OCI-LY3 (cell line): ENCODE data around the gene PDZRN3.

ENCODE experiments used
- H2AFZ ChIP-seq: fragments of 200-600, 300-600 bp; shearing (Covaris generic); 2 replicates; pipeline ENCODE4 v1.6.0; 2014; ENCODE audit warnings: antibody characterized with exemption, low read depth, low read length
- H3K27ac ChIP-seq: fragments of 200-600, 300-600 bp; sonication (generic); 2 replicates; pipeline ENCODE4 v1.5.1; 2014; ENCODE audit warnings: mild to moderate bottlenecking, low read length, moderate library complexity, mixed read lengths
- H3K27me3 ChIP-seq: fragments of 200-600, 300-600 bp; sonication (generic); 2 replicates; pipeline ENCODE4 v1.6.1; 2014; ENCODE audit warnings: low read depth, low read length, mixed read lengths
- H3K36me3 ChIP-seq: fragments of 200-600, 300-600 bp; sonication (generic); replicated peaks from 2 replicates; pipeline ENCODE3; 2014; ENCODE audit warnings: low read depth, low read length, mixed read lengths
- H3K4me1 ChIP-seq: fragments of 300-600, 200-600 bp; sonication (generic); 2 replicates; pipeline ENCODE4 v1.6.1; 2014; ENCODE audit warnings: low read length, mixed read lengths
- H3K4me2 ChIP-seq: fragments of 200-600, 300-600 bp; sonication (generic); 2 replicates; pipeline ENCODE4 v1.6.1; 2014; ENCODE audit warnings: low read length, mixed read lengths
- H3K4me3 ChIP-seq: fragments of 300-600, 200-600 bp; sonication (generic); 2 replicates; pipeline ENCODE4 v1.5.1; 2014; ENCODE audit warnings: antibody characterized with exemption, mild to moderate bottlenecking, low read length, moderate library complexity
- H3K79me2 ChIP-seq: fragments of 300-600, 200-600 bp; shearing (Covaris generic); 2 replicates; pipeline ENCODE4 v1.6.1; 2014; ENCODE audit warnings: mild to moderate bottlenecking, low read length, mixed read lengths
- H3K9ac ChIP-seq: fragments of 300-600, 200-600 bp; shearing (Covaris generic); 2 replicates; pipeline ENCODE4 v1.6.0; 2014; ENCODE audit warnings: mild to moderate bottlenecking, low read length, moderate library complexity
- H3K9me3 ChIP-seq: fragments of 200-600, 300-600 bp; shearing (Covaris generic); 2 replicates; pipeline ENCODE4 v1.6.1; 2014; ENCODE audit warnings: low read length, mixed read lengths; ENCODE audit not compliant: insufficient read depth
- H4K20me1 ChIP-seq: fragments of 200-600, 300-600 bp; sonication (generic); 2 replicates; pipeline ENCODE4 v1.6.1; 2016; ENCODE audit warnings: low read length, mixed read lengths; ENCODE audit not compliant: insufficient read depth
- CTCF ChIP-seq: fragments of 200-600, 300-600 bp; sonication (generic); IDR thresholded peaks from 2 replicates; pipeline ENCODE4 v1.5.1; 2014; ENCODE audit warnings: antibody characterized with exemption, low read length, low read depth
- EZH2phosphoT487 ChIP-seq: fragments of 200-600 bp; shearing (Covaris generic); IDR thresholded peaks from 2 replicates; pipeline ENCODE4 v1.6.1; 2018; ENCODE audit warnings: antibody characterized with exemption, mixed run types, low read depth

Gene PDZRN3

GRCh38 chr3:73520931-73521461, 103.7 kb downstream of the PDZRN3 start:
- H3K27me3 ChIP-seq: peaks cover 13% of the 10 kb centered on the region; the same call in 1 of the 2 replicates
- no peaks in the 10 kb centered on the region for H3K36me3 ChIP-seq
- H3K4me2 ChIP-seq: no peak overlapping the region
- H4K20me1 ChIP-seq: no peaks in the 10 kb centered on the region
- TF ChIP-seq EZH2phosphoT487 (no peak), CTCF (no peak)
- H2AFZ ChIP-seq: no peak overlapping the region
- no peaks in the 10 kb centered on the region for H3K9me3 ChIP-seq
- H3K4me3 ChIP-seq: no peak overlapping the region
- no peak overlapping the region for H3K9ac ChIP-seq
- no peaks in the 10 kb centered on the region for H3K79me2 ChIP-seq
- H3K27ac ChIP-seq: no peak overlapping the region
- no peaks in the 10 kb centered on the region for H3K4me1 ChIP-seq

- no peaks in the 10 kb centered on the region for H3K27me3 ChIP-seq
- H3K4me3 ChIP-seq: no peak overlapping the region
- H3K4me1 ChIP-seq: no peaks in the 10 kb centered on the region
- no peak overlapping the region for H3K27ac ChIP-seq
- H3K4me2 ChIP-seq: no peak overlapping the region
- no peak for TF ChIP-seq CTCF
- no peak for TF ChIP-seq EZH2phosphoT487
- no peaks in the 10 kb centered on the region for H3K9me3 ChIP-seq
- H3K79me2 ChIP-seq: no peaks in the 10 kb centered on the region
- no peaks in the 10 kb centered on the region for H3K36me3 ChIP-seq
- H3K9ac ChIP-seq: no peak overlapping the region
- no peak overlapping the region; the same call in 1 of the 2 replicates for H2AFZ ChIP-seq
- no peaks in the 10 kb centered on the region for H4K20me1 ChIP-seq
Observed at GRCh38 chr3:73516631-73517030, 108.1 kb downstream of the PDZRN3 start.

- Histone ChIP-seq H4K20me1 (no peaks in the 10 kb centered on the region), H3K4me1 (peaks cover under 1% of the 10 kb centered on the region; the same call in 1 of the 2 replicates), H3K4me3 (no peak overlapping the region), H3K27ac (no peak overlapping the region), H2AFZ (no peak overlapping the region), H3K9me3 (no peaks in the 10 kb centered on the region), H3K9ac (no peak overlapping the region), H3K4me2 (no peak overlapping the region), H3K79me2 (no peaks in the 10 kb centered on the region), H3K27me3 (no peaks in the 10 kb centered on the region), H3K36me3 (no peaks in the 10 kb centered on the region)
- no peak for TF ChIP-seq CTCF
- no peak for TF ChIP-seq EZH2phosphoT487
Observed at GRCh38 chr3:73513260-73513659, 111.5 kb downstream of the PDZRN3 start.

- Histone ChIP-seq H3K4me3 (no peak overlapping the region), H3K27me3 (no peaks in the 10 kb centered on the region), H3K79me2 (no peaks in the 10 kb centered on the region), H3K4me2 (no peak overlapping the region), H3K9ac (no peak overlapping the region), H3K27ac (no peak overlapping the region), H3K4me1 (peaks cover 3% of the 10 kb centered on the region; the same call in 1 of the 2 replicates), H4K20me1 (no peaks in the 10 kb centered on the region), H3K36me3 (no peaks in the 10 kb centered on the region), H3K9me3 (no peaks in the 10 kb centered on the region), H2AFZ (no peak overlapping the region)
- TF ChIP-seq EZH2phosphoT487 (no peak), CTCF (no peak)
Observed at GRCh38 chr3:73511571-73512525, 112.9 kb downstream of the PDZRN3 start.
